GM18858 (cell line): Measurements from ENCODE around the gene IL7R.

ENCODE experiments used
- ATAC-seq: cut with Tn5 transposase; IDR thresholded peaks from one replicate; pipeline ENCODE4 v1.9.1; 2021; ENCODE audit not compliant: unreplicated experiment

The IL7R gene

GRCh38 chr5:35856765-35857351 is at the start of gene IL7R:
IL7R (plus strand) TSS chr5:35856891; CDS start chr5:35856978, 87 bp downstream.
- peak; percentile 44 for ATAC-seq

GRCh38 chr5:35810601-35811000 is 46.1 kb upstream of the IL7R start:
- ATAC-seq, result no peak

GRCh38 chr5:35811108-35811741 is 45.5 kb upstream of the IL7R start:
- ATAC-seq, result no peak

- no peak for ATAC-seq
These were observed 43.2 kb upstream of the IL7R start for GRCh38 chr5:35813521-35813920.

GRCh38 chr5:35815089-35815936 is 41.4 kb upstream of the IL7R start:
- ATAC-seq, result no peak

- no peak for ATAC-seq
These were observed 39.7 kb upstream of the IL7R start for GRCh38 chr5:35816881-35817521.

GRCh38 chr5:35819026-35819425 is 37.7 kb upstream of the IL7R start:
- ATAC-seq, result no peak

GRCh38 chr5:35819668-35820067 is 37.0 kb upstream of the IL7R start:
- no peak for ATAC-seq

GRCh38 chr5:35820735-35821134 is 36.0 kb upstream of the IL7R start:
- ATAC-seq, result no peak

- ATAC-seq, result no peak
These were observed 35.2 kb upstream of the IL7R start for GRCh38 chr5:35821513-35821912.

GRCh38 chr5:35822511-35822910 is 34.2 kb upstream of the IL7R start:
- no peak for ATAC-seq

GRCh38 chr5:35823347-35824098 is 33.2 kb upstream of the IL7R start:
- ATAC-seq, result no peak

GRCh38 chr5:35826056-35826455 is 30.6 kb upstream of the IL7R start:
- no peak for ATAC-seq

- no peak for ATAC-seq
These were observed 30.1 kb upstream of the IL7R start for GRCh38 chr5:35826554-35826953.

GRCh38 chr5:35828082-35828598 is 28.6 kb upstream of the IL7R start:
- no peak for ATAC-seq

- no peak for ATAC-seq
These were observed 26.1 kb upstream of the IL7R start for GRCh38 chr5:35830587-35830986.

GRCh38 chr5:35832762-35833161 is 23.9 kb upstream of the IL7R start:
- ATAC-seq, result no peak

- ATAC-seq, result no peak
These were observed 23.5 kb upstream of the IL7R start for GRCh38 chr5:35833224-35833623.

- ATAC-seq, result no peak
These were observed 20.6 kb upstream of the IL7R start for GRCh38 chr5:35835796-35836742.
